GM12801 (cell line): Measurements from ENCODE around the gene PIGB.

Experiments
- TF ChIP-seq, protein P1 (sequence below): IDR thresholded peaks from one replicate; pipeline ENCODE4 v1.5.1; 2011; ENCODE audit warnings: control low read depth; ENCODE audit not compliant: insufficient read length; ENCODE audit errors: extremely low read depth

PIGB gene

DNA sequence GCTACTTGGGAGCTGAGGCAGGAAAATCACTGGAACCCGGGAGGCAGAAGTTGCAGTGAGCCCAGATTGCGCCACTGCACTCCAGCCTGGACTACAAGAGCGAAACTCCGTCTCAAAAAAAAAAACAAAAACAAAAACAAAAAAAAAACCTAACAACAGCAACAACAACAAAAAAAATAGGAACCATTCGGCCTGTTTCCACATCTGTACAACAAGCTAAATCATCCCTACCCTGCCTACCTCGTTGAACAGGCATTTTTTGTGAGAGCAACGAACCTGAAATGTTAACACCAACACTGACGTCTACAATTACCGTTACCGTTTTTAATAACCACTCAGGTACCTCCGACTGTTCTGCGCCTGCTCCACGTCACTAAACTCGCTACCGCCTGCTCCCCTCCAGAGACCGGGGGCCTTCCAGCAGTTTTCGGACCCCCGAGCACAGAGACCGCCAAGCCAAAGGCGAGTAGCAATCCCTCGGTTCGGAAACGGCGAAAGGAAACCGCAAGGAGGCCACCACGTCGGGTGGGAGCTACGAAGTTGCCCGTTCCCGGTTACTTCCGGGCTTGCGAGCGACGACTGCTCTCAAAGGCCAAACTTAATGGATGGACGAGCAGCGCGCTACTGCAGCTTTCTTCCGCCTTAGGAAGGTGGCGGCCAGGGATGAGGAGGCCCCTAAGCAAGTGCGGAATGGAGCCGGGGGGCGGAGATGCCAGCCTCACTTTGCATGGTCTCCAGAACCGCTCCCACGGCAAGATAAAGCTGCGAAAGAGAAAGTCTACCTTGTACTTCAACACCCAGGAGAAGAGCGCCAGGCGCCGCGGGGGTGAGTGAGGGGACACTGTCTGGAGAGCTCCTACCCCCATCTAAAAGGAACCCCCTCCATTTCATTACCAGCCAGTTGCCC is at the start of gene PIGB, which contains the start of gene PIGBOS1:
TSS of gene PIGB (plus strand) at position 635 of the 907 bp plus-strand sequence. CDS start at position 664, 29 bp downstream.
TSS of gene PIGBOS1 (minus strand) at position 536 of the 907 bp plus-strand sequence. CDS start 1,331 bp downstream, outside the sequence.
- TF ChIP-seq, protein P1, sequence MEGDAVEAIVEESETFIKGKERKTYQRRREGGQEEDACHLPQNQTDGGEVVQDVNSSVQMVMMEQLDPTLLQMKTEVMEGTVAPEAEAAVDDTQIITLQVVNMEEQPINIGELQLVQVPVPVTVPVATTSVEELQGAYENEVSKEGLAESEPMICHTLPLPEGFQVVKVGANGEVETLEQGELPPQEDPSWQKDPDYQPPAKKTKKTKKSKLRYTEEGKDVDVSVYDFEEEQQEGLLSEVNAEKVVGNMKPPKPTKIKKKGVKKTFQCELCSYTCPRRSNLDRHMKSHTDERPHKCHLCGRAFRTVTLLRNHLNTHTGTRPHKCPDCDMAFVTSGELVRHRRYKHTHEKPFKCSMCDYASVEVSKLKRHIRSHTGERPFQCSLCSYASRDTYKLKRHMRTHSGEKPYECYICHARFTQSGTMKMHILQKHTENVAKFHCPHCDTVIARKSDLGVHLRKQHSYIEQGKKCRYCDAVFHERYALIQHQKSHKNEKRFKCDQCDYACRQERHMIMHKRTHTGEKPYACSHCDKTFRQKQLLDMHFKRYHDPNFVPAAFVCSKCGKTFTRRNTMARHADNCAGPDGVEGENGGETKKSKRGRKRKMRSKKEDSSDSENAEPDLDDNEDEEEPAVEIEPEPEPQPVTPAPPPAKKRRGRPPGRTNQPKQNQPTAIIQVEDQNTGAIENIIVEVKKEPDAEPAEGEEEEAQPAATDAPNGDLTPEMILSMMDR: no peak

DNA sequence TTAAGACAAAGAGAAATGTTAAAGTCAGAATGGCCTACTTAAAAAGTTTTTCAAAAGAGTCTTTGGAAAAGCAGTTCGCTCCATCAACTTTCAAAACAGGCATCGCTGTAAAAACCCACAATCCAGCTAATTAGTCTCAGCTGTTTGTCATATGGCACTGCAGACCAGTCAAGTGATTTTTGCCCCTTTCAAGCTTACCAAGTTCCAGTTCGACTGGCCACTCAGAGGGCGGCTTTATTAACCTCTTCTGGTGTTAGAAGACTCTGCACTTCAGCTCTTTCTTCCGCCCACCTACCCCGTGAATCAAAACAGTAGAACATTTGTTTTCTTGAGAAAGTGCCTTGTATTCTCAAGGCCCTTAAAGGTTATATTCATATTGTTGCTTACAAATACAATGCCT is 48.7 kb upstream of the PIGB start:
- TF ChIP-seq, protein P1: no peak

DNA sequence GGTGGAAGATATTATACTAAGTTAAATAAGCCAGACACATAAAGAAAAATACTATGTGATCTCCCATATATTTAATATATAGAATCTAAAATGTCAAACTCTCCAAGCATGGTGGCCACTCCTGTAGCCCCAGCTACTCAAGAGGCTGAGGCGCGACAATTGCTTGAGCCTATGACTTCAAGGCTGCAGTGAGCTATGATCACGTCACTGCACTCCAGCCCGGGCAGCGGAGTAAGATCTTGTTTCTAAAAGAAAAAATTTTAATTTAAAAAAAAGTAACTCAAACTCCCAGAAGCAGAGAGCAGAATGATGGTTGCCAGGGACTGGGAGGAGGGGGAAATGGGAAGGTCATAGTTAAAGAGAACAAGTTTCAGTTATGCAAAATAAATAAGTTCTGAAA is 42.7 kb upstream of the PIGB start:
- TF ChIP-seq, protein P1: no peak

DNA sequence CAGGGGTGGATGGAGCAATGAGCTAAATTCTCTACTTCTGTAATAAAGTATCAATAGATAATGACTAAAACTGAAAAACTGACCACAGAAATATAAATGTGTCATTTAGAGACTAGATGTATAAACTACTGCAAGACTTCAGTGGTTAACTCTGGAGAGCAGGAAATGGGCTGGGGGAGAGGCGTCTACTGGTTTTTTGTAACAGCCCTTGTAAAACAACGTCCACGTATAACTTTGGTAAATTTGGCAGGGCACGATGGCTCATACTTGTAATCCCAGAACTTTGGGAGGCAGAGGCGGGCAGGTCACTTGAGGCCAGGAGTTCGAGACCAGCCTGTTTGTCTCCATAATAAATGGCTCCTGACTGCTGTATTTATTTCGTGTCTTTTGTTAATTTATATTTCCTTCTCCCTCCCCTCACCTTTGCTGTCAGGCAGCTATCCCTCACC is 41.9 kb upstream of the PIGB start:
- TF ChIP-seq, protein P1: no peak

DNA sequence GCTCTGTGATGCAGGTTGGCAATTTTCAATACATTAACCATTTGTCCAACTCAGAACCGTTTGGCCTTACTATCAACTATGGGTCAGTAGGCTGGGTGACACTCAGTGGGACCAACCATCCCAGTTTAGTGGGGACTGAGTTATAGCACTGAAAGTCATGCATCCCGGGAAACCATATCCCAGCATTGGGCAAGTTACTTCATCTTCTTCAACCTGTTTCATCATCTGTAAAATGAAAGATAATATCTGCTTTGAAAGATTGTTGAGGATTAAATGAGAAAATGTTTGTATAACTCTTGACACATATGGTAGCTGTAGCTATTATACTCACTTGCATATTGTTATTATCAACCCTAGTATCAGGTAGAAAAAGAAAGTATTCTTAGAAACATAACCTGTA is 41.3 kb upstream of the PIGB start:
- TF ChIP-seq, protein P1: no peak

DNA sequence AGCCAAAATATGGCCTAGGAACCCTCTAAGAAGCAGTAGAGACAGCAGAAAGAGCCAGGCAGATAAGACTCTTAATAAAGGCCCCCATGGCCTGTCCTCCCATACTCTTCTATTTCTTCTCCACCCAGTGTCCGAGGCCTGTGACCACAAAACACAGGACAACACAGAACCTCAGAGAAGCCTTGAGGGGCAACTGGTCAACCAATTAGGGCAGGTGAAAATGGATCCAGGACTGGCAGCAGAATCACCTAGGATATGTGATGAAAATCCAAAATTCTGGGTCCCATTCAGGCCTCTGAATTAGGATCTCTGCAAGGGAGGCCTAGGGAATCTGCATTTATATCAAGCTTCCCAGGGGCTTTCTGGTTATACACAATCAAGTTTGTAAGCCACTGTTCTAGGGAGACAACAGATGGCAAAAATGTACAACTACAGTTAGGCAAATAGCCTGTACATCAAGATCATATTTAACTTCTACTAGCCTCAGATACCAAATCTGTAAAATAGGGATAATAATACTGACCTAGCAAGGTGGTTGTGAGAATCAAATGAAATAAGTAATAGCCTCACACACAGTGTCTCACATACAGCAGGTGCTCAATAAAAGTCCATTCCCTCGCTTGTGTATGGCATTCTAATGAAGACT is 39.8 kb upstream of the PIGB start:
- TF ChIP-seq, protein P1: no peak

DNA sequence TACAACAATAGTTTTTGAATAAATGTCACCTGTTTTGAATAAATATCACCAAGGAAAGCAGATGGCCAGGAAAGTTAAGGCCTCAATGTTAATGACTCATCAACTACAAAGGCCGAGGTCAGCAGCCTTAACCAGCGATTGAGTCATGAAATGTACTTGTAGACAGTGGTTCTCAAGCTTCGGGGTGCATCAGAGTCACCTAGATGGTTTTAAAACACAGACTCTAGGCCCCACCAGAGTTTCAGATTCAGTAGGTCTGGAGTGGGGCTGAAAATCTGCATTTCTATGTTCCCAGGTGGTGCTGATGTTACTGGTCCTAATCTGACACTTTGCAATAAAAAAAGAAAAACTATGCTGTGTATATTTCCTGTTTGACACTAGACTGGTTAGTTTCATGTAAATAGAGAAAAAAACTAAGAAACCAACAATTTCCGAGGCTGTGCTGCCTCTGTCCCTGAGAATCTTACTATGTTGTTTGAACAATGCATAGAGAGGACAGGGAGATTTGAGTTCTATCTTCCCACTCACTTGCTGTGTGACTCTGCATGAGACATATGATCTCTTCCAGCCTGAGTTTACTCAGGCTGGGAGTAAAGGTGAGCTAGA is 39.2 kb upstream of the PIGB start:
- TF ChIP-seq, protein P1: no peak
